DND-41 (cell line): Measurements from ENCODE around the gene PPP1R14D.

Experiments used
- ATAC-seq: fragments of 200-7000 bp; cut with Tn5 transposase; 3 replicates; pipeline ENCODE4 v1.9.1; 2021; ENCODE audit warnings: low read depth; ENCODE audit not compliant: insufficient read depth
- DNase-seq: peaks from one replicate; pipeline ENCODE4 v3.0.0-alpha.2; 2020
- H2AFZ ChIP-seq: 2 replicates; pipeline ENCODE4 v1.6.0; 2012; ENCODE audit warnings: low read depth, low read length
- H3K27ac ChIP-seq: 2 replicates; pipeline ENCODE4 v1.5.1; 2012; ENCODE audit warnings: low read length, inconsistent platforms
- H3K27me3 ChIP-seq: fragments of 200-600 bp; sonication (generic); 2 replicates; pipeline ENCODE4 v1.6.0; 2012; ENCODE audit warnings: low read length, mild to moderate bottlenecking, inconsistent platforms; ENCODE audit not compliant: insufficient read depth, poor library complexity
- H3K36me3 ChIP-seq: 2 replicates; pipeline ENCODE4 v1.5.1; 2012; ENCODE audit warnings: low read length, inconsistent platforms; ENCODE audit not compliant: insufficient read depth
- H3K4me1 ChIP-seq: 2 replicates; pipeline ENCODE4 v1.5.1; 2012; ENCODE audit warnings: mild to moderate bottlenecking, low read length; ENCODE audit not compliant: insufficient read depth
- H3K4me2 ChIP-seq: 2 replicates; pipeline ENCODE4 v1.6.0; 2012; ENCODE audit warnings: mild to moderate bottlenecking, moderate library complexity, low read length, inconsistent platforms; ENCODE audit not compliant: insufficient read depth
- H3K4me3 ChIP-seq, 2 experiments: fragments of 200-600 bp in 1 of 2; shearing (Covaris generic) in 1 of 2; 2 replicates each; pipeline ENCODE4 v1.5.1; 2012 to 2016; ENCODE audit warnings: inconsistent platforms in 2 of 2, low read length in 2 of 2, mild to moderate bottlenecking in 2 of 2, low read depth in 1 of 2, moderate library complexity in 1 of 2
- H3K79me2 ChIP-seq: 2 replicates; pipeline ENCODE4 v1.6.0; 2012; ENCODE audit warnings: low read length, inconsistent platforms; ENCODE audit not compliant: insufficient read depth
- H3K9ac ChIP-seq: 2 replicates; pipeline ENCODE4 v1.6.0; 2012; ENCODE audit warnings: low read depth, mild to moderate bottlenecking, inconsistent platforms, low read length, moderate library complexity
- H3K9me3 ChIP-seq: 2 replicates; pipeline ENCODE4 v1.5.1; 2012; ENCODE audit warnings: low read length, moderate library complexity, mild to moderate bottlenecking, inconsistent platforms; ENCODE audit not compliant: insufficient read depth, severe bottlenecking
- H4K20me1 ChIP-seq: 2 replicates; pipeline ENCODE4 v1.6.0; 2012; ENCODE audit warnings: low read length; ENCODE audit not compliant: insufficient read depth
- CTCF ChIP-seq: IDR thresholded peaks from 2 replicates; pipeline ENCODE4 v1.5.1; 2012; ENCODE audit warnings: borderline replicate concordance, low read length, moderate library complexity, mild to moderate bottlenecking; ENCODE audit not compliant: poor library complexity, severe bottlenecking; ENCODE audit errors: extremely low read depth
- EZH2 ChIP-seq: IDR thresholded peaks from 3 replicates; pipeline ENCODE4 v1.6.1; 2012; ENCODE audit warnings: borderline replicate concordance, low read depth, mild to moderate bottlenecking, moderate library complexity, low read length, inconsistent platforms; ENCODE audit not compliant: severe bottlenecking

Gene PPP1R14D

GRCh38 chr15:40775007-40775406, 53.5 kb downstream of the PPP1R14D start:
- no peak overlapping the region for H3K4me2 ChIP-seq
- no peak for ATAC-seq
- peaks cover 71% of the 10 kb centered on the region for H3K36me3 ChIP-seq

GRCh38 chr15:40773902-40774301, 54.6 kb downstream of the PPP1R14D start:
- no peak for DNase-seq
- peaks cover 25% of the 10 kb centered on the region for H3K4me1 ChIP-seq
- no peak overlapping the region for H2AFZ ChIP-seq
- H3K9ac ChIP-seq, result no peak overlapping the region
- no peak for TF ChIP-seq CTCF
- TF ChIP-seq EZH2, result no peak
- no peaks in the 10 kb centered on the region for H3K79me2 ChIP-seq
- no peak for ATAC-seq
- no peak overlapping the region for H3K4me2 ChIP-seq
- peaks cover 8% of the 10 kb centered on the region for H4K20me1 ChIP-seq
- no peaks in the 10 kb centered on the region for H3K9me3 ChIP-seq
- peaks cover 60% of the 10 kb centered on the region for H3K36me3 ChIP-seq
- H3K4me3 ChIP-seq, result no peak overlapping the region
- H3K27me3 ChIP-seq, result no peaks in the 10 kb centered on the region
- H3K27ac ChIP-seq, result no peak overlapping the region

More at GRCh38 chr15:40775007-40775406, 53.5 kb downstream of the PPP1R14D start:
- no peaks in the 10 kb centered on the region for H3K9me3 ChIP-seq
- H2AFZ ChIP-seq, result no peak overlapping the region
- H3K4me3 ChIP-seq, result no peak overlapping the region
- H3K79me2 ChIP-seq, result peaks cover 2% of the 10 kb centered on the region; the same call in 1 of the 2 replicates
- H3K9ac ChIP-seq, result no peak overlapping the region
- TF ChIP-seq EZH2 (no peak), CTCF (no peak)
- peaks cover 14% of the 10 kb centered on the region for H3K4me1 ChIP-seq
- no peaks in the 10 kb centered on the region for H3K27me3 ChIP-seq
- peaks cover 11% of the 10 kb centered on the region for H4K20me1 ChIP-seq
- no peak overlapping the region for H3K27ac ChIP-seq
- DNase-seq, result no peak

GRCh38 chr15:40773496-40773895, 55.0 kb downstream of the PPP1R14D start:
- H3K4me2 ChIP-seq, result no peak overlapping the region
- no peak overlapping the region for H3K27ac ChIP-seq
- H3K79me2 ChIP-seq, result no peaks in the 10 kb centered on the region
- H3K27me3 ChIP-seq, result no peaks in the 10 kb centered on the region
- no peak for DNase-seq
- TF ChIP-seq CTCF, result no peak
- no peak for TF ChIP-seq EZH2
- peaks cover 8% of the 10 kb centered on the region for H4K20me1 ChIP-seq
- H3K4me1 ChIP-seq, result peaks cover 29% of the 10 kb centered on the region
- ATAC-seq, result no peak
- H3K4me3 ChIP-seq, result no peak overlapping the region
- no peaks in the 10 kb centered on the region for H3K9me3 ChIP-seq
- H2AFZ ChIP-seq, result no peak overlapping the region
- peaks cover 58% of the 10 kb centered on the region for H3K36me3 ChIP-seq
- no peak overlapping the region for H3K9ac ChIP-seq

GRCh38 chr15:40772014-40772413, 56.5 kb downstream of the PPP1R14D start:
- Histone ChIP-seq H2AFZ (no peak overlapping the region), H3K27me3 (no peaks in the 10 kb centered on the region), H3K4me3 (no peak overlapping the region), H3K36me3 (peaks cover 71% of the 10 kb centered on the region), H3K9me3 (no peaks in the 10 kb centered on the region), H3K4me1 (peaks cover 33% of the 10 kb centered on the region), H3K27ac (no peak overlapping the region), H3K4me2 (no peak overlapping the region), H4K20me1 (peaks cover 8% of the 10 kb centered on the region), H3K9ac (no peak overlapping the region), H3K79me2 (no peaks in the 10 kb centered on the region)
- TF ChIP-seq CTCF (no peak), EZH2 (no peak)
- DNase-seq (no peak), ATAC-seq (no peak)
